Adipocyte (in vitro differentiated cells): ENCODE data around the gene RNF14.
A peak's percentile ranks its signal among the peaks of the same experiment; 100 is the strongest.
"Not testable (repeated sequence)": the region's sequence is repeated elsewhere in the genome, so short reads cannot be mapped to it uniquely, and the experiment has no call there.

Source experiments
- DNase-seq: peaks from one replicate; pipeline ENCODE4 v3.0.0-alpha.2; 2015; ENCODE audit warnings: low read depth
- H3K27me3 ChIP-seq: replicated peaks from 2 replicates; pipeline ENCODE4 v1.7.0; 2013; ENCODE audit warnings: mild to moderate bottlenecking, low read length, moderate library complexity; ENCODE audit not compliant: control insufficient read depth, insufficient read depth
- H3K36me3 ChIP-seq: 2 replicates; pipeline ENCODE4 v1.7.0; 2013; ENCODE audit warnings: low read length, mild to moderate bottlenecking, moderate library complexity; ENCODE audit not compliant: control insufficient read depth, insufficient read depth, severe bottlenecking
- H3K4me1 ChIP-seq: 2 replicates; pipeline ENCODE4 v1.7.0; 2013; ENCODE audit warnings: mild to moderate bottlenecking, low read length, moderate library complexity; ENCODE audit not compliant: control insufficient read depth, insufficient read depth
- H3K4me3 ChIP-seq: 2 replicates; pipeline ENCODE4 v1.7.0; 2013; ENCODE audit warnings: mild to moderate bottlenecking, low read length, moderate library complexity
- H3K9ac ChIP-seq: 2 replicates; pipeline ENCODE4 v1.7.0; 2013; ENCODE audit warnings: mild to moderate bottlenecking, low read length, moderate library complexity
- H3K9me3 ChIP-seq: 2 replicates; pipeline ENCODE4 v1.7.0; 2013; ENCODE audit warnings: mild to moderate bottlenecking, low read length, moderate library complexity; ENCODE audit not compliant: control insufficient read depth

Gene RNF14

GRCh38 chr5:141968914-141969608, at the start of gene RNF14:
Gene RNF14 (plus strand): TSS chr5:141969105. CDS start chr5:141973589, 4,484 bp downstream.
- H3K27me3 ChIP-seq = no peaks in the 10 kb centered on the region
- peaks cover 17% of the 10 kb centered on the region for H3K36me3 ChIP-seq
- H3K9ac ChIP-seq = peak within 1 kb of the TSS; percentile 93
- peak within 1 kb of the TSS; percentile 97 for H3K4me3 ChIP-seq
- no peaks in the 10 kb centered on the region for H3K9me3 ChIP-seq
- DNase-seq = peak; percentile 98
- peaks cover 33% of the 10 kb centered on the region for H3K4me1 ChIP-seq

- H3K4me1 ChIP-seq = peaks cover 13% of the 10 kb centered on the region
- DNase-seq = no peak
- H3K27me3 ChIP-seq = peaks cover 8% of the 10 kb centered on the region
- H3K9ac ChIP-seq = no peak overlapping the region
- H3K4me3 ChIP-seq = no peak overlapping the region
- no peaks in the 10 kb centered on the region for H3K9me3 ChIP-seq
- H3K36me3 ChIP-seq = no peaks in the 10 kb centered on the region
These were observed 49.4 kb upstream of the RNF14 start for GRCh38 chr5:141919218-141920119.

DNA sequence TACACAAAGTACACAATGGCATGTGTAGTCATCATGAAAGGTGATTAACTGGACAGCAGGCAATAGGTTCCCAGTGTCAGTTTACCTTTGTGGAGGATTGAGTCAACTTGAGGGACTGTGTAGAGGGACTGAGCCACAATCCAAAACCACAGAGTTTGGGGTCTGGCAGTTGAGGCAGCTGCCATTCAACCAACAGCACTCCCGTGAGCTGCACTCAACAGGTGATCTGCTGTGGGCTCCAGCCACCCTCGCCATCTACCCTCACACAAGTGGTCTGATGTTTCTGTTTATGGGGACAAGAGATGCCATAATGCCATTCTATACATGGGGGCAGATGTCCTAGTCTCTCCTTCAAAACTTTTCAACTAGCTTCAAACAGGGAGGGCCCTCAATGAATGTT, 48.1 kb upstream of the RNF14 start:
- peaks cover 8% of the 10 kb centered on the region for H3K27me3 ChIP-seq
- peaks cover 13% of the 10 kb centered on the region for H3K4me1 ChIP-seq
- no peak for DNase-seq
- H3K9me3 ChIP-seq = no peaks in the 10 kb centered on the region
- H3K36me3 ChIP-seq = peaks cover 5% of the 10 kb centered on the region
- no peak overlapping the region for H3K9ac ChIP-seq
- H3K4me3 ChIP-seq = no peak overlapping the region

- H3K9ac ChIP-seq = peak overlapping the region; percentile 98
- H3K4me3 ChIP-seq = peak overlapping the region; percentile 96
- DNase-seq, H3K27me3 ChIP-seq, H3K9me3 ChIP-seq: not testable (repeated sequence)
- peaks cover 20% of the 10 kb centered on the region for H3K36me3 ChIP-seq
- H3K4me1 ChIP-seq = peaks cover 13% of the 10 kb centered on the region
These were observed 46.0 kb upstream of the RNF14 start for GRCh38 chr5:141922827-141923447.

DNA sequence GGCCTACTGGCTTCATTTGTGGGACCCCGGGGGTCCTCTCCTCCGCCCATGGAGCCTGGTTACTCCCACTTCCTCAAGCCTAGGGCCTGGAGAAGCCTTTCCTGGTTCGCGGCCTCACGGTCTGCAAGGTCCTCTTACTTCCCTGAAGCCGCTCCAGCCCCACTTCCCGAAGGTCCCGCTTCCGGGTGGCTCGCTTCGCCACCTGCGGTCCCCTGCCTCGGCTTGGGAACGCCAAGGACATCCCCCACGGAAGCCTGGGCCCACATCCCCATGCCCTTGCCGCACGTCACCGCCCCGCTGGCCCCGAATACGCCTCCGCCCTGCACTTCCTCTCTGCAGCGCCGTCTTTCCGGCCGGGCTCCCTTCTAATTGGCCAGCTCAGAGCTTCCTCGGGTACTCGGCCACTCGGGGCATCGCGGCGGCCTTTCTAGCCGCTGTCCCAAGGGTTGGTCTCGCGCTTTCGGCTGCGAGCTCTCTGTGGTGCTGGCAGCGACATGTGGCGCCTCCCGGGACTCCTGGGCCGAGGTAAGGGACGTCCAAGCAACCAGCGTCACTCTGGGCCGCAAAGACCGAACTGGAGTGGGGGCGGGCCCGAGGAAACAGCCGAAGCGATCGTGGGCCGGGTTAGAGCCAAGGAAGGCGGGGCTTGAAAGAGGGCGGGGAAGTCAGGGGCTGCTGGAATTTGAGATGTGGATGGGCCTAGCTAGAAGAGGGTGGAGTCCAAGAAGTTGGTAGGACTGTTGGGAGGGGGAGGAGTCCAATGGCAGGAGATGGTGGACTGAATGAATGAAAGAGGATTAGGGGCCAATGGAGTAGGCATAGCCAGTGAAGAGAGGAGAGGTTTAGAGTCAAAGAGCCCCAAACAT, 45.2 kb upstream of the RNF14 start, which contains the start of gene DELE1:
Gene DELE1, plus strand, starts transcription at position 424 of the 866 bp plus-strand sequence. Its CDS starts 71 bp downstream, at position 495.
- H3K36me3 ChIP-seq = peaks cover 28% of the 10 kb centered on the region
- H3K27me3 ChIP-seq = no peaks in the 10 kb centered on the region
- H3K4me3 ChIP-seq = peak within 1 kb of the TSS; percentile 96
- peak within 1 kb of the TSS; percentile 98 for H3K9ac ChIP-seq
- H3K9me3 ChIP-seq = no peaks in the 10 kb centered on the region
- peaks cover 13% of the 10 kb centered on the region for H3K4me1 ChIP-seq
- DNase-seq = peak; percentile 97

GRCh38 chr5:141926434-141926833, 42.5 kb upstream of the RNF14 start:
- H3K9ac ChIP-seq = peak overlapping the region; percentile 7
- H3K36me3 ChIP-seq = peaks cover 54% of the 10 kb centered on the region
- no peak overlapping the region for H3K4me3 ChIP-seq
- H3K4me1 ChIP-seq = peaks cover 13% of the 10 kb centered on the region
- no peak for DNase-seq
- H3K27me3 ChIP-seq = no peaks in the 10 kb centered on the region
- no peaks in the 10 kb centered on the region for H3K9me3 ChIP-seq

- DNase-seq = no peak
- Histone ChIP-seq H3K4me3 (no peak overlapping the region), H3K9me3 (no peaks in the 10 kb centered on the region), H3K9ac (no peak overlapping the region), H3K4me1 (peaks cover 7% of the 10 kb centered on the region), H3K27me3 (no peaks in the 10 kb centered on the region), H3K36me3 (peaks cover 67% of the 10 kb centered on the region)
These were observed 40.9 kb upstream of the RNF14 start for GRCh38 chr5:141928051-141928450.

DNA sequence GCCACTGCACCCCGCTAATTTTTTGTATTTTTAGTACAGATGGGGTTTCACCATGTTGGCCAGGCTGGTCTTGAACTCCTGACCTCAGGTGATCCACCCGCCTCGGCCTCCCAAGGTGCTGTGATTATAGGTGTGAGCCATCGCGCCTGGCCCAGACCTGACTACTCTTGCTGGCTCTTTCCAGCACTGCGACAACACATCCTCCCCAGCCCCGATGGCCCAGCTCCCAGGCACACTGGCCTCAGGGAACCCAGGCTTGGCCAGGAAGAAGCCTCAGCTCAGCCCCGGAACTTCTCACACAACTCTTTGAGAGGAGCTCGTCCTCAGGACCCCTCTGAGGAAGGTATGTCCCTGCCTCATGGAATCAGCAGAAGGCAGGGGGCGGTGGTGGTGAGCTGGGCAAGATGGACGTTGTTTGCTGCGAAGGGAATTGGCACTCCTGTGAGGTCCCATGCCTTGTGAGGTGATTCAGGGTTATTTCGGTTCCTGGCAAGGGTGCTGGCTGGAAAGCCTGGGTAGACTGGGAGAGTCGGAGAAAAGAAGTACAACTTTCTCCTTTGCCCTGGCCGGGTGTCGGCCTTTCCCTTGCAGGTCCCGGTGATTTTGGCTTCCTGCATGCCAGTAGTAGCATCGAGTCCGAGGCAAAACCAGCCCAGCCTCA, 39.4 kb upstream of the RNF14 start:
- Histone ChIP-seq H3K4me1 (no peaks in the 10 kb centered on the region), H3K36me3 (peaks cover 80% of the 10 kb centered on the region), H3K4me3 (no peak overlapping the region), H3K9me3 (no peaks in the 10 kb centered on the region), H3K27me3 (no peaks in the 10 kb centered on the region), H3K9ac (no peak overlapping the region)
- no peak for DNase-seq

DNA sequence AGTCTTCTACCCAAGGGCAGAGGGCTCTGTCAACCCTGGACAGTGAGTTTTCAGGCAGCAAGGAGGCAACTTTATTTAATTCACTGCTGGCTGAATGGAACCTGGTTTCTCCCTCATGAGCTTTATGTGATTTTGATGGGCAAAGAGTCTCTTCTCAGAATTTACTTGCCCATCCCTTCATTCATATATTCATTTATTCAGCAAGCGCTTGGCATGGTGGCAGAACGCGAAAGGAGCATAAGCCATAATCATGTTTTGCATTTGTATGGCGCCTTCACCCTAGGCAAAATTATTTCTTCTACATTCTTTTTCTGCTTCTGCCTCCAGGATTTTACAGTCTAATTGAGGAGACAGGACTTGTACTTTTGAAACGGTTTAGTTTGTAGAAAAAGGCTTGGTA, 37.2 kb upstream of the RNF14 start:
- DNase-seq = no peak
- Histone ChIP-seq H3K4me1 (no peaks in the 10 kb centered on the region), H3K27me3 (no peaks in the 10 kb centered on the region), H3K9ac (no peak overlapping the region), H3K36me3 (peaks cover 89% of the 10 kb centered on the region), H3K9me3 (no peaks in the 10 kb centered on the region), H3K4me3 (no peak overlapping the region)

DNA sequence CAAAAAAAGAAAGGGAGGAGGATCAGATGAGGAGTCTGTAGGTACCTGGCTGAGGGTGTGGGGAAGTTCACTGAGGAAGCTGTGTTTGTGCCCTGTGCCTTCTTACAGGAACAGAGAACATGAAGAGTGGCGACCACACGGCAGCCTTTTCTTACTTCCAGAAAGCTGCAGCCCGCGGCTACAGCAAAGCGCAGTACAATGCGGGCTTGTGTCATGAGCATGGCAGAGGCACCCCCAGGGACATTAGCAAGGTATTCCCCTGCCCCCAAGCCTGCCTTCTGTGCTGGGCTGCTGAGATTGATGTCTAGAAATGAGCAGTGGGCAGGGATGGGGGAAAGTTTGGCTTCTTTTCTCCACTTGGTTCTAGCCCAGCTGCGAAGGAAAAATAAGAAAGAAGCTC, 35.8 kb upstream of the RNF14 start:
- Histone ChIP-seq H3K9ac (no peak overlapping the region), H3K9me3 (no peaks in the 10 kb centered on the region), H3K36me3 (peaks cover 89% of the 10 kb centered on the region), H3K4me3 (no peak overlapping the region), H3K4me1 (no peaks in the 10 kb centered on the region), H3K27me3 (no peaks in the 10 kb centered on the region)
- no peak for DNase-seq
